HG03460 (cell line): ENCODE results near the gene CPB2.

Source experiments
- ATAC-seq: cut with Tn5 transposase; IDR thresholded peaks from one replicate; pipeline ENCODE4 v1.9.1; 2021; ENCODE audit not compliant: unreplicated experiment

Gene CPB2

DNA sequence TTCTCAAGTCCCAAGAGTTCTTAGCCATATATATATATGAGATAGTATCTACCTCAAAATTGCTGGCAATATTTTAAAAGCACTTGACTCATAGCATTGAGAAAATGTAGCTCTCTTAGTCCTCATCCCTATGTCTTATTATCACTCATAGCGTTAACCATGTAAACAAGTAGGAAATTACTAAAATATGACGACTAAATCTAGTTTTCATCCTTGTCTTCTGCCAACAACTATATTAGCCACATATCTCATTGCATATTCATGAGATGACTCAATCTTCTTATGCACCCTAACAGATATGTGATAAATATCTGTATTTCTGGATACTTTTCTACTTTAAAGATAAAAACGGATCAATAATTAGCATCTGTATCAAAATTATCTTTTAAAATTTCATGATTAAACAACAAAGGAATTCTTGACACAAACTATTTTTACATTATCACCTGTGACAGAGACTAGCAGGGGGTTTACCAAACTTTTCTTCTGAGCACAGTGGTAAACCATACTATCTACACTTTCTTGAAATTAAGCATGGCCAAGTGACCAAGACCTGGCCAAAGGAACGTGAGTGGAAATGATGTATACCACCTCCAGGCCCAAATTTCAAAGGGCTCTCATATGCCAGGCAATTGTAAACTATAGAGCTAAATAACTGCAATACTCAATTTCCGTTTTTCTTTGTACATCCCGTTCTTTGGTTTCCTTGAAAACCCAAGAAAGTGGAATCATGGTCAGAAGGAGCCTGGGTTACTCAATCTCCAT is 98.0 kb downstream of the CPB2 start:
- ATAC-seq, result no peak

DNA sequence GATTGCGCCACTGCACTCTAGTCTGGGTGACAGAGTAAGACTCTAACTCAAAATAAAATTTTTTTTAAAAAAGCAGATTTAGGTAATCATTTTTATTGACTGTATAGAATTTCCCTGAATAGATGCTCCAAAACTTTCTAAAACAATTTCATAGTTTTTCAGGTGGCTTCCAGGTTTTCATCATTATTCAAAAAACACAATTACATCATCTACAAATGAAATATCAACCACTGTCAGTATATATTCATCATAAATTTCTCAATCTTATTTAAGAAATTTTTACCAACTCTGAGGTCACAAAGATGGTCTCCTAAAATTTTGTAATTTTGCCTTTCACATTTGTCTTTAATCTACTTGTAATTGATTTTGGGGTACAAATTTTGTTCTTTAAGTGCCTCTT is 100.3 kb downstream of the CPB2 start:
- ATAC-seq, result no peak
